GM21723 (cell line): ENCODE results near the gene HSPB7.
"Not testable (repeated sequence)": the region's sequence is repeated elsewhere in the genome, so short reads cannot be mapped to it uniquely, and the experiment has no call there.

ENCODE experiments used
- ATAC-seq: cut with Tn5 transposase; IDR thresholded peaks from one replicate; pipeline ENCODE4 v1.9.1; 2021; ENCODE audit warnings: mild to moderate bottlenecking, moderate library complexity; ENCODE audit not compliant: unreplicated experiment

The HSPB7 gene

GRCh38 chr1:15985611-15986297 lies 32.1 kb downstream of the HSPB7 start:
- ATAC-seq = no peak

- no peak for ATAC-seq
These were observed 34.6 kb downstream of the HSPB7 start for GRCh38 chr1:15983275-15983674.

- no peak for ATAC-seq
These were observed 36.2 kb downstream of the HSPB7 start for GRCh38 chr1:15981679-15982078.

GRCh38 chr1:15977947-15978346 lies 39.9 kb downstream of the HSPB7 start:
- ATAC-seq = not testable (repeated sequence)

- ATAC-seq = peak; percentile 64
These were observed 41.8 kb downstream of the HSPB7 start, which contains the start of gene ZBTB17 for GRCh38 chr1:15975805-15976680. Gene ZBTB17, minus strand, starts transcription at chr1:15976101. Its CDS starts 27,606 bp downstream, at chr1:15948495.

DNA sequence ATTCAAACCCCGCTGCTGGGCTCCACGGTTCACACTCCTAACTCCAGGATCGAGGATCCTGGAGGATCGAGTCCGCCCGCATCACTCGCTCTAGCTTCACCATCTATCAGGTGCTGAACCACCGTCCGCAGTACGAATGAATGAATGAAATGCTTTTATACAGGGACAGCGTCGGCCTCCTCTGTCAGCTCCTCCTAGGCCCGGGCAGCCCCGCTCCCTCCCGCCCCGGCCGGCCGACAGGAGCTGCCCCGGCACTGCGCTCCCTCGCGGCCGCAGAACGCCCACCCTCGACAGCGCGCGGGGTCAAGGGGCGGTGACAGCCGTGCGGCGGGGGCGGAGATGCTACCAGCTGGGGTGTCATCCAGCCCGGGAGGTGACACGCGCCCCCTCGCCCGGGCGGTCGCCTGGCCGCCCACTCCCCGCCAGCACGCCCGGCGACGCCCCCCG lies 42.5 kb downstream of the HSPB7 start:
- peak; percentile 65 for ATAC-seq

GRCh38 chr1:15974855-15975254 lies 43.0 kb downstream of the HSPB7 start:
- ATAC-seq = peak; percentile 40

DNA sequence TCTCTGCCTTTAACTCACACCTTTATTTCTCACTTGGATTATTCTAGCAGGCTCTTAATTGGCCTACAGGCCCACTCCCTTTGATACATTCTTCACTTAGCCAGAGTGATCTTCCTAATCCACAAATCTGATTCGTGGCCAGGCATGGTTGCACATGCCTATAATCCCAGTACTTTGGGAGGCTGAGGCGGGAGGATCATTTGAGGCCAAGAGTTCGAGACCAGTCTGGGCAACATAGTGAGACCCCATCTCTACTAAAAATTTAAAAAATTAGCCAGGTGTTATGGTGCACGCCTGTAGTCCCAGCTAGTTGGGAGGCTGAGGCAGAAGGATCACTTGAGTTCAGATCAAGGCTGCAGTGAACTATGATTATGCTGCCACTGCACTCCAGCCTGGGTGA lies 44.1 kb downstream of the HSPB7 start:
- no peak for ATAC-seq

- ATAC-seq = no peak
These were observed 45.4 kb downstream of the HSPB7 start for GRCh38 chr1:15972409-15972808.

GRCh38 chr1:15970911-15971310 lies 46.9 kb downstream of the HSPB7 start:
- ATAC-seq = no peak

- no peak for ATAC-seq
These were observed 48.4 kb downstream of the HSPB7 start for GRCh38 chr1:15969321-15969880.

GRCh38 chr1:15968172-15968571 lies 49.7 kb downstream of the HSPB7 start:
- no peak for ATAC-seq

DNA sequence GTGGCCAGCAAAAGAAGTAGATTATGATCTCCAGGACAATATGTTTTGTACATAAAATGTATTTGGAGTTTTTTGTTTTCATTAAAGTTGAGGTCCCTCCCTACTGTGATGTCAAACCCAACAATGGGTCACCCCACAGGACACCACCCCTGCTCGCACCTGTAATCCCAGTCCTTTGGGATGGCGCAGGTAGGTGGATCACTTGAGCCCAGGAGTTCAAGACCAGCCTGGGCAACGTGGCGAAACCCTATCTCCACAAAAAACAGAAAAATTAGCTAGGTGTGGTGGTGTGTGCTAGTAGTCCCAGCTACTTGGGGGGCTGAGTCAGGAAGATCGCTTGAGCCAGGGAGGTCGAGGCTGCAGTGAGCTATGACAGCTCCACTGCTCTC lies 50.9 kb downstream of the HSPB7 start:
- ATAC-seq = no peak

DNA sequence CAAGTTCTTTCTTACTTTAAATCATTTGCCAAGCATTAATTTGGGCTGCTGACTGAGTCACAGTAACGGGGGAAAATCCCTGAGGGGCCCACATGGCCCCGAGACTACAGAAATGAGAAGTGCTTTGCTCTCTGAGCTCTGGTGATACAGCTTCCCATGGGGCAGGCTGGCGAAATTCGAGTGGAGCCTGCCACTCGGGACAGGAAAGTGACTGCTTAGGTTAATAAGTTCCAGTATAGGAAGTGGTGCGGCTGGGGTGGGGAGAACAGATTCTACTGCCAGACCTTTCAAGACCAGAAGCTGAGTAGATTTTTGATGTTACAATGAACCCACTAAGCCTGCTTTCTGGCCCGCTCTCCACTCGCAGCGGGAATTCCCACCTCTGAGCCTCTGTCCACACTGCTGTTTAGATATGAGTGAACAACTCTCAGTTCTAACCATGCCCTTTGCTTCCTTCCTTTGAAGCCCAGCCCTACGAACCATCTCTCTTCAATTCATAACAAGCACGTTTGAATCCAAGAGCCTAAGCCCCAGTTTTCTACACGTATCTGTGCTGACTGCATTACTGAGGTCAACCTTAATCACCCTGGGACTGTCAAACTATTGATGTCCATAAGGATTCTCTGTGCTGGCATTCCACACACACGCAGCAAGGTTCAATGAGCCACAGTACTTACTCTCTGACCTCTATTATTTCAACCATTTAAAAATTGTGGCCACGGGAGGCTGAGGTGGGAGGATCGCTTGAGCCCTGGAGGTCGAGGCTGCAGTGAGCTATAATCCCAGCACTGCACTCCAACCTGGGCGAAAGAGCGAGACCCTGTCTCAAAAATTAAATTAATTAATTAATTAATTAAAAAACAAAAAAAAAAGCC lies 51.5 kb downstream of the HSPB7 start:
- peak; percentile 71 for ATAC-seq

- ATAC-seq = no peak
These were observed 52.5 kb downstream of the HSPB7 start for GRCh38 chr1:15965228-15965767.
